Measurements from ENCODE around the gene SIGLEC12. TPM values are rescaled to one million over a fixed set of nuclear protein-coding genes. Genes with fewer than 3 reads are reported as not detected.
"Not testable (repeated sequence)": the region's sequence is repeated elsewhere in the genome, so short reads cannot be mapped to it uniquely, and the experiment has no call there.

The SIGLEC12 gene
- total RNA-seq, 2 experiments from 2014 or later, result not detected

DNA sequence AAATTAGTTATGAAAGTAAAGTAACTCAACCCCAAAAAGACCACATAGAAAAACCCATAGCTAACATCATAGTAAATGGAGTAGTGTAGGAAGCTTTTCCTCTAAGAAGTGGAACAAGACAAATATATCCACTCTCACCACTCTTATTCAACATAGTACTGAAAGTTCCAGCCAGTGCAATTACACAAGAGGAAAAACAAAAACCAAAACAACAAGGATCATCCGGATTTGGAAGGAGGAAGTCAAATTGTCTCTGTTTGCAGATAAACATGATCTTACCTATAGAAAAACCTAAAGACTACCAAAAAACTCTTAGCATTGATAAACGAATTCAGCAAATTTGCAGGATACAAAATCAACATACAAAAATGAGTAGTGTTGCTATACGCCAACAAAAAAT lies 34.9 kb downstream of the SIGLEC12 start:
- Mint-ChIP-seq H3K36me3 (ENCODE audit: low read depth) (no peaks in the 10 kb centered on the region), H3K4me3 (no peak overlapping the region), H3K27ac (no peak overlapping the region), H3K27me3 (peaks cover 27% of the 10 kb centered on the region), H3K9me3 (no peaks in the 10 kb centered on the region), H3K4me1 (ENCODE audit: low read depth) (no peaks in the 10 kb centered on the region)
- H3K4me3 ChIP-seq (ENCODE audit: low read length), result no peak overlapping the region
- POLR2A ChIA-PET, result no interaction called here
- H3K27me3 ChIP-seq (ENCODE audit: control insufficient read depth in 1 of 2, insufficient read depth in 2 of 2, low read length in 2 of 2), result peaks cover 12 to 15% of the 10 kb centered on the region in 2 experiments
- intact Hi-C loops (cut with DNase I, micrococcal nuclease), result no loop called here
- no peak overlapping the region for H3K27ac ChIP-seq (ENCODE audit: low read depth in 1 of 2, low read length in 2 of 2)
- peaks cover 6% of the 10 kb centered on the region for H3K4me1 ChIP-seq (ENCODE audit: insufficient read depth, low read length)
- CTCF ChIA-PET, result interaction anchor here (1.4 kb wide), 1 partner anchor 47 kb away, joined by 3 read pairs; no protein-coding TSS in a partner anchor
- no peak for ATAC-seq (ENCODE audit: poor library complexity)
- TF ChIP-seq, protein P1, sequence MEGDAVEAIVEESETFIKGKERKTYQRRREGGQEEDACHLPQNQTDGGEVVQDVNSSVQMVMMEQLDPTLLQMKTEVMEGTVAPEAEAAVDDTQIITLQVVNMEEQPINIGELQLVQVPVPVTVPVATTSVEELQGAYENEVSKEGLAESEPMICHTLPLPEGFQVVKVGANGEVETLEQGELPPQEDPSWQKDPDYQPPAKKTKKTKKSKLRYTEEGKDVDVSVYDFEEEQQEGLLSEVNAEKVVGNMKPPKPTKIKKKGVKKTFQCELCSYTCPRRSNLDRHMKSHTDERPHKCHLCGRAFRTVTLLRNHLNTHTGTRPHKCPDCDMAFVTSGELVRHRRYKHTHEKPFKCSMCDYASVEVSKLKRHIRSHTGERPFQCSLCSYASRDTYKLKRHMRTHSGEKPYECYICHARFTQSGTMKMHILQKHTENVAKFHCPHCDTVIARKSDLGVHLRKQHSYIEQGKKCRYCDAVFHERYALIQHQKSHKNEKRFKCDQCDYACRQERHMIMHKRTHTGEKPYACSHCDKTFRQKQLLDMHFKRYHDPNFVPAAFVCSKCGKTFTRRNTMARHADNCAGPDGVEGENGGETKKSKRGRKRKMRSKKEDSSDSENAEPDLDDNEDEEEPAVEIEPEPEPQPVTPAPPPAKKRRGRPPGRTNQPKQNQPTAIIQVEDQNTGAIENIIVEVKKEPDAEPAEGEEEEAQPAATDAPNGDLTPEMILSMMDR (IDR thresholded peaks at IDR 0.05), result no peak
- no peaks in the 10 kb centered on the region for H3K36me3 ChIP-seq (ENCODE audit: insufficient read depth, low read length)
- peaks cover 0 to 7% of the 10 kb centered on the region in 2 experiments for H3K9me3 ChIP-seq (ENCODE audit: control insufficient read depth in 1 of 2, insufficient read depth in 1 of 2, low read length in 2 of 2)
- DNase-seq, result no peak

DNA sequence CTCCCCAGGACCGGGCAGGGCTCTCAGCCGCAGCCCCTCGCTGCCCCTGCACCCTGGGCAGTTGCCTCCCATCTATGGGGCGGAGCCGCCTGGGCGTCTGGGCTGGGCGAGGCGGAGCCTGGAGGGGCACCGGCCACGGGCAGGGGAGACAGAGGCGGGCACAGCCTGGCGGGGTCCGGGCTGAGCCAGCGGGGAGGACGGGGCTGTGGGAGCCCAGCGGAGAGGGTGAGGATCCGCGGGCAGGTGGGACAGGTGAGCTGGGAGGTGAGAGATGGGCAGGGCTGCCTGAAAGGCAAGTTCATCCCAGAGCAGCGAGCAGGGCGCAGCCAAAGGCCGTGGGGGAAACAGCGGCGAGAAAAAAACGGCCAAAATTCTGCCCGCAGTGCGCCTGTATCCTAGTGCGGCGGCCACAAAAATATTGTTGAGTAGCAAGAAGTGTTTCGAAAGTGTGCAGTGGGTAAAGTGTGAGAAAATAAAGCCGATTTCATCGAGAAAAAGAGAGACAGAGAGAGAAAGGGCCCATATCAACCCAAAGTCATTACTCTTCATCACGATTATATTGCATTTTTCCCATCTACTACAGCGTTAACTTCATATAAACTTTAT lies 37.5 kb downstream of the SIGLEC12 start:
- DNase-seq; H3K27ac ChIP-seq (ENCODE audit: low read depth in 1 of 2, low read length in 2 of 2); CTCF ChIA-PET; ATAC-seq (ENCODE audit: poor library complexity); H3K27ac Mint-ChIP-seq; H3K36me3 Mint-ChIP-seq (ENCODE audit: low read depth); H3K36me3 ChIP-seq (ENCODE audit: insufficient read depth, low read length); H3K4me1 Mint-ChIP-seq (ENCODE audit: low read depth); intact Hi-C loops (cut with DNase I, micrococcal nuclease); H3K4me3 Mint-ChIP-seq; H3K9me3 Mint-ChIP-seq; H3K4me1 ChIP-seq (ENCODE audit: insufficient read depth, low read length); H3K4me3 ChIP-seq (ENCODE audit: low read length); POLR2A ChIA-PET: not testable (repeated sequence)
- peaks cover 47% of the 10 kb centered on the region for H3K27me3 Mint-ChIP-seq
- H3K9me3 ChIP-seq (ENCODE audit: control insufficient read depth in 1 of 2, insufficient read depth in 1 of 2, low read length in 2 of 2), result peaks cover 0 to 12% of the 10 kb centered on the region in 2 experiments
- H3K27me3 ChIP-seq (ENCODE audit: control insufficient read depth in 1 of 2, insufficient read depth in 2 of 2, low read length in 2 of 2), result peaks cover 17 to 21% of the 10 kb centered on the region in 2 experiments

- no peaks in the 10 kb centered on the region for H3K9me3 Mint-ChIP-seq
- H3K4me3 Mint-ChIP-seq, result no peak overlapping the region
- no peaks in the 10 kb centered on the region for H3K36me3 Mint-ChIP-seq (ENCODE audit: low read depth)
- Histone ChIP-seq H3K27me3 (ENCODE audit: control insufficient read depth in 1 of 2, insufficient read depth in 2 of 2, low read length in 2 of 2) (peaks cover 17 to 21% of the 10 kb centered on the region in 2 experiments), H3K27ac (ENCODE audit: low read depth in 1 of 2, low read length in 2 of 2) (no peak overlapping the region), H3K4me3 (ENCODE audit: low read length) (no peak overlapping the region), H3K4me1 (ENCODE audit: insufficient read depth, low read length) (peaks cover 2% of the 10 kb centered on the region), H3K9me3 (ENCODE audit: control insufficient read depth in 1 of 2, insufficient read depth in 1 of 2, low read length in 2 of 2) (peaks cover 0 to 12% of the 10 kb centered on the region in 2 experiments), H3K36me3 (ENCODE audit: insufficient read depth, low read length) (no peaks in the 10 kb centered on the region)
- ChIA-PET POLR2A (no interaction called here), CTCF (interaction anchor here (0.7 kb wide), 1 partner anchor 10 kb away, joined by 3 read pairs; no protein-coding TSS in a partner anchor)
- intact Hi-C loops (cut with DNase I, micrococcal nuclease), result no loop called here
- H3K27me3 Mint-ChIP-seq, result peaks cover 50% of the 10 kb centered on the region
- no peak overlapping the region for H3K27ac Mint-ChIP-seq
- TF ChIP-seq, protein P1 (IDR thresholded peaks at IDR 0.05), result no peak
- ATAC-seq (ENCODE audit: poor library complexity), result no peak
- no peak for DNase-seq
- no peaks in the 10 kb centered on the region for H3K4me1 Mint-ChIP-seq (ENCODE audit: low read depth)
Measured at GRCh38 chr19:51462681-51463080, 38.9 kb downstream of the SIGLEC12 start.

DNA sequence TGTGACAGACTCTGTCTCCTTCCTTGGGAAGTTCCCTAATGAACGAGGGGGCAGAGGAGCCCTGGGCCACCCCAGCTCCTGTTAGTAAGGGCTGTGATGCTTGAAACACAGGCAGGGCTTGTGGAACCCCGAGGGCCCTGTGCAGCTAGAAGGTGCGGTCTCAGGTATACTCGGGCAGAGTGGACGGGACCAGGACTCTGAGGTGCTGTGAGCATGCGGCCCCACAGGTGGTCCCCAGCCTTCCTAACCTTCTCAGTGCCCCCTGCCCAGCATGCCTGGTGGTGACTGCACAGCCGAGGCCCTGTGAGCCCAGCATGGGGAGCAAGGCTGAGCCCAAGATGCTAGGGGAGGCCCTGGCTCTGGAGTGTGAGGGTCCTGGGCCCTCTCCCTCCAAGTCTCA lies 39.3 kb downstream of the SIGLEC12 start:
- intact Hi-C loops (cut with DNase I, micrococcal nuclease), result no loop called here
- no peaks in the 10 kb centered on the region for H3K36me3 Mint-ChIP-seq (ENCODE audit: low read depth)

More for the DNA sequence above, 39.3 kb downstream of the SIGLEC12 start:
- no peak for ATAC-seq (ENCODE audit: poor library complexity)
- peaks cover 0 to 12% of the 10 kb centered on the region in 2 experiments for H3K9me3 ChIP-seq (ENCODE audit: control insufficient read depth in 1 of 2, insufficient read depth in 1 of 2, low read length in 2 of 2)
- Mint-ChIP-seq H3K4me3 (no peak overlapping the region), H3K27me3 (peaks cover 50% of the 10 kb centered on the region), H3K9me3 (no peaks in the 10 kb centered on the region), H3K27ac (no peak overlapping the region), H3K4me1 (ENCODE audit: low read depth) (no peaks in the 10 kb centered on the region)
- DNase-seq, result no peak
- H3K4me1 ChIP-seq (ENCODE audit: insufficient read depth, low read length), result peaks cover 2% of the 10 kb centered on the region
- ChIA-PET POLR2A (no interaction called here), CTCF (interaction anchor here (0.7 kb wide), 1 partner anchor 10 kb away, joined by 3 read pairs; no protein-coding TSS in a partner anchor)
- no peak overlapping the region for H3K4me3 ChIP-seq (ENCODE audit: low read length)
- TF ChIP-seq, protein P1 (IDR thresholded peaks at IDR 0.05), result no peak
- no peaks in the 10 kb centered on the region for H3K36me3 ChIP-seq (ENCODE audit: insufficient read depth, low read length)
- no peak overlapping the region for H3K27ac ChIP-seq (ENCODE audit: low read depth in 1 of 2, low read length in 2 of 2)
- H3K27me3 ChIP-seq (ENCODE audit: control insufficient read depth in 1 of 2, insufficient read depth in 2 of 2, low read length in 2 of 2), result peaks cover 17 to 21% of the 10 kb centered on the region in 2 experiments
